Stimulated activated CD4-positive, alpha-beta T cell treated with anti-CD3 and anti-CD28 coated beads, Interleukin-4, amount 100 ng/mL, for 4 hours (primary cell): ENCODE results near the gene KIAA1217.
"Not testable (repeated sequence)": the region's sequence is repeated elsewhere in the genome, so short reads cannot be mapped to it uniquely, and the experiment has no call there.

Source experiments
- DNase-seq, 2 experiments: peaks; one replicate each; pipeline ENCODE4 v3.0.0-alpha.2; 2020

The KIAA1217 gene

DNA sequence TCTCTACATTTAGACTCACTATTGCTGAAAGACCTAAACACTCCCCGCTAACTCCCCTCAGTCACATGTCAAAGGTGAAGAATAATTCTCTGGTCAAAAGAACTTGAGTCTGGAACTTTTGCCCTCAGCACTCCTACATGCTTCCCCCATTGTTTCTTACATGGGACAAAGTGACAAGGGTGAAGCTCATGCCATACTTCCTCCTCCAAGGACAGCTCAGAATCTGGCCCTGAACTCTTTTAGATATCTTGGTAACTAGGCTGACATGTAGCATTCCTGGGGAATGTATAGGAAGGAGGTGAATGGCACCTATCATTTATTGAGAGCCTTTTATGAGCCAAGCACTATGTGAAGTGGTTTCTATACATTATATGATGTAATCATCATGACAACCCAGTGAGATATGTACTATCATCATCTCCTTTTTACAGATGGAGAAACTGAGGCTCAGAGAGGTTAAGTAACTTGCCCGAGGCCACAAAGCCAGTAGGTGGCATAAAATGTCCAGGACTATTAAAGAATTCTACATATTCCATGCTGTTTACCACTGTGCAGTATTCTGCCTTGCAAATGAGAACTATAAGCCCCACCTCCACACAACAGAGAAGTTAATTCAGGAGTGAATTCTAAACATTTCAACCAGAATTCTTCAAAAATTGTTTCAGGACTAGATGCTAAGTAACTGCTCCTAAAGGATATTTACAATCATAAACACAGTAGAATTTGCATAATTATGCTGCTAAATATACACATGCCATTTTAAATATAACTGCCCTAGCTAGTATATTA, 268.2 kb downstream of the KIAA1217 start:
- no peak for DNase-seq

DNA sequence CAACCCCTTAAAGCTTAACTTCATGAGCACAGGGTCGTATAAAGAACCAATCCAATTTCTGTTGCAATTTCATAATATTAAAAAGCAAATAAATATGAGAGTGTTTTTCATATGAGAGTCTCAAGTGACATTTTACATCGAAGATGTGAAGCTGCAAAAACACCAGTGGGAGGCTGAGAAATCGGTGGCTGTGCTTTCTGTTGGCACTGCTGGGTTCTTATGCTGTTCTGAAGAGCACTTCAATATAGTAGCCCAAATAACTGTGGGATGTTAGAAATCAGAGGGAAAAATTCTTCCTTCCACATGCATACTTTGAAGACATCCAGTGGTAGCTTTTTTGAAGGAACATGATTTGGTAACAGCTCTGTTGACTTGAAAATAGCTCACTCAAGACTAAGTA, 269.0 kb downstream of the KIAA1217 start:
- DNase-seq: no peak

DNA sequence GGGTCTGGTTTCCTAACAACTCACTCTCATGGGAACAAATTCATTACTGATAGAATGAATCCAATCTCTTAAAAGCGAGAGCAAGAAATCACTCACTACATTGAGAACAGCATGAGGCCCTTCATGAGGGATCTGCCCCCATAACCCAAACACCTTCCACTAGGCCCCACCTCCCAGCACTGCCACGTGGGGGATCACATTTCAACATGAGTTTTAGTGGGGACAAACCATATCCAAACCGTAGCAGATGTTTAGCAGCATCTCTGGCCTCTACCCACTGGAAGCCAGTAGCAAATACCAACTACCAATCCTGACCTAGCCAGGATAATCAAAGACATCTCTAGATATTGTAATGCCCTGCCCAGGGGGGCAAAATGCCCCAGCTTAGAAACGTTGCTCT, 270.9 kb downstream of the KIAA1217 start:
- DNase-seq: no peak

DNA sequence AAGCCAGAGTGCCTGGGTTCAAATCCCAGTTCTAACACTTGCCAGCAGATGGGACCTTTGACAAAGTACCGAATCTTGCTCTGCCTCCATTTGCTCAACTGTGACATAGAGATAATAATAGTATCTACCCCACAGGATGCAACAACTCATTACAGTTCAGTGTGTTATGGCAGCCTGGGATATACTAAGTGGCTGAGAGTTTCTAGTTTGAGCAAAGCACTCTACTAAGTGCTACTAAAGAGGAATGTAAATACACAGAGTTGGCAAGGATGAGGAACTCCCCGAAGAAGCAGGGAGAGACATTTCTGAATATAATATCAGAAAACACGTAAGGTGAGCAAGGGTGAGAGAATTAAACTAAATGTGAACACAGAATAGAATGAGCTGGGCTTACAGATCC, 271.5 kb downstream of the KIAA1217 start:
- DNase-seq: no peak

DNA sequence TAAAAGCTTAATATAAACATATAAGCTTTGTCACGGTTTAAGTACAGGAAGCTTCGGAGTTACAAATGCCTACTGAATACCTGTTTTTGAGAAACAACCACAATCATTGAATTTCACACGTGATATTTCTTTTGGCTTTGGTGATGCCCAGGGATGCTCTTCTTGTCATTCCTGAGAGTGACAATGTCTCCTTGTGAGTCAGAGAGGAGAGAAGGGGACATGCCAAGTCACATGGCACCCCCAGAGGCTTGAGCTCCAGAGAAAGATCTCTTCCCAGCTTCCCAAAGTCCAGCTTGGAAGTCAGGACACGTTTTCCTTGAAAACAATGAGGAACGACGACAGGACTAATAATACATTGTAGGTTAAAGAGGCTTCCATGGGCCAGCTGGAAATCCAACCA, 272.3 kb downstream of the KIAA1217 start:
- DNase-seq: no peak

DNA sequence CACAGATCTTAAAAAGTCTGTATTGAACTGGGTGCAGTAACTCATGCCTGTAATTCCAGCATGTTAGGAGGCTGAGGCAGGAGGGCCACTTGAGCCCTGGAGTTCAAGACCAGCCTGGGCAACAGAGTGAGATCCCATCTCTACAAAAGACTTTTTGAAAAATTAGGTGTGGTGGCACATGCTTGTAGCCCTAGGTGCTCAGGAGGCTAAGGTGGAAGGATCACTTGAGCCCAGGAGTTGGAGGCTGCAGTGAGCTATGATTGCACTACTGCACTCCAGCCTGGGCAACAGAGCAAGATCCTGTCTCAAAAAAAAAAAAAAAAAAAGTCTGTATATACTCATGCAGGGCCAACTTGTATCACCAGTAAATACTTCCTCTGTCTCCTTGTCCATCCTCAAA, 273.8 kb downstream of the KIAA1217 start:
- not testable (repeated sequence) for DNase-seq

DNA sequence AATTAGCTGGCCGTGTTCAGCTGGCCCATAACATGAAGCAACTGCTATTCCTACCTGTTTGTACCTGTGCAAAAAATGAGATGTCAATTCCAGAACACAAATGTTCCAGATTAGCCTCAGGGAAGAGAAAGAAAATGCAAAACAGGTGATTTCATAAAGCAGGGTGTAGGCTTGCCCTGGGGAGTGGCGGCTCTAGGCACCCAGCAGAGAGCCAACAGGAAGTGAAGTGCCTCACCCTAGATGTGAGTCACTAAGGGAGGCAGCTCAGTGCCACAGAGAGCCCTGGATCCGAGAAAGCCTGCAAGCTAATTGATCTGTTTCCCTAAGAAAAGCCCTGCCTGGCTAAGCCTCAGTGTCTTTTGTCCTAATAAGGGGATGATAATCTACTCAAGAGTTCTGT, 274.8 kb downstream of the KIAA1217 start:
- DNase-seq: no peak

DNA sequence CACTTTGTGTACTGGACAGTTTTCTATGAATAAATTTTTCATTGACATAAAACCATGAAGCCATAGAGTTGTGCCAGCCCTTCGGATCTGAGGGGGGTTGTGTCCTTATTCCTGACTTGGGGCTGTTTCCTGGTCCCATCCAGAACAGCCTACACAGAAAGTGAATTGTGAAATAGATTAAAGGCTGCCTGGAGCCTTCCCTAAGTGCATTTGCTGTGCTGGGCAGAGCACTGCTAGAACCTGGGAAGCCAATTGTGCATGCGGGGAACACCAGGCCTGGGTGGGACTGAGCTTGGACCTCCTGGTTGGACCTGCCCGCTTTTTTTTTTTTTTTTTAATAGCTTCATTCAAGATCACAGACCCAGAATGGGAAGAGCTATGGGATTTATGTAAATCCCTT, 275.8 kb downstream of the KIAA1217 start:
- DNase-seq: no peak

DNA sequence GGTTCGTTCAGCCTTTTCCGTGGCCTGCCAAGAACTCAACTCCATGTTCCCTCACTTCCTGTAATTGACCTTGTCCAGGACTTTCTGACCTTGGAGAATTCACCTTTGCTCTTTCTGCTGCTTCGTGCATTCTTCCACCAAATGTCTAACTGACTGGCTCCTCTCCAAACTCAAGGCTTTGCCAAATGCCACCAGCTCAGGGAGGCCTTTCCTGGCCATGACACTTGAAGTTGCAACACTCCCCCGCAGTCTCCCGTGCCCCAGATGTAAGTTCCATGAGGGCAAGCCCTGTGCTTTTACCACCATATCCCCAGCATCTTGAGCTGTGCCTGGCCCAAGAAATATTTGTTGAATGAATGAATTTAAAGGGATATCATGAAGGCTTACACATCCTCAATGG, 276.4 kb downstream of the KIAA1217 start:
- DNase-seq: no peak

DNA sequence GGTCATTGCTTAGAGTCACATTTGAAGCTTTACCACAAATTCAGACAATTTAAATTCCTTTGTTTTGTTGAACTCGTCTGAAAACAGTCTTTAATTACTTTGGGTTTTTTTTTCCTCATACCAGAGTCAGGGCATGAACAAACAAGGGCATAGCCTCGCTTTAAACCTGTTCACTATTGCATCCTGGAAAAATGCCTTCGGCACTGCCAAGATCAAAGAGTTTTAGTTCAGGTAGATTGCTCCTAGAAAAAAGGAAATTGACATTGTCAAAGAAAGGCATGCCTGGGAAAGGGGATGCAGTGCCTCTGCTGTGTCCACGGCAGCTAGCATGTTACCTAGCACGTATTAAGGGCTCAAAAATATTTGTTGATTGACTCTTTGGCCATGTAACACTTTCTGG, 279.7 kb downstream of the KIAA1217 start:
- DNase-seq: no peak

DNA sequence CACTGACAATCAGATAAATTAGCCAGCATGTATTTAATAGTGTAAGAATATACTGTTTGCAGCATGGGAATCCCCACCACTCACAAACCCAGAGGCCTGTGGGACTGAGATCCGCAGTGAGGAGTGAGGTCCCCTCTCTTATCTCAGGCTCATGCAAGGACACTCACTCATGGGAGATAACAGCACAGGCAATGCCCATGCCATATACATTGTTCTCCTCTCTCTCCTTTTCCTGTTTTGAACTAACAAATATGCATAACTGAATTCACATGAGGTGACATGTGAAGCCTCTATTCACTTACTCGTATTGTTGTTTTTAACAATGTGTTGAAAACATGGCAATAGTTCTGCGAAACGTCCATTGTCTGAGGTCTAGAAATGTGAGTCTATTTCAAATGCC, 284.2 kb downstream of the KIAA1217 start:
- DNase-seq: no peak

DNA sequence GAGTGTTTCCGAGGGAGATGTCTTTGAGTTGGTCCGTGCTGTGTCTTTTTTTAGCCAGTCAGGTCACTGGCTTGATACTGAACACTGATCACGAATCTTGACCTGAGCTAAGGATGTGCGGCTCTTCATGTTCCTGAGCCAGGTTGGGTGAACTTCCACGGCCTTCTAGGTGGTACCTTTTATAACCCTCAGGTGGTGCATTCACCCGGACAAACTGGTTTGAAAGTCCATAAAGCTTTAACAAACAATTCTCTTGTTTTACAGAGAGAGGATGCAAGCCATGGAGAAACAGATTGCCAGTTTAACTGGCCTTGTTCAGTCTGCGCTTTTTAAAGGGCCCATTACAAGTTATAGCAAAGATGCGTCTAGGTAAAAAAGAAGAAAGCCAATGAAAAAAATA, 285.3 kb downstream of the KIAA1217 start:
- DNase-seq: no peak

DNA sequence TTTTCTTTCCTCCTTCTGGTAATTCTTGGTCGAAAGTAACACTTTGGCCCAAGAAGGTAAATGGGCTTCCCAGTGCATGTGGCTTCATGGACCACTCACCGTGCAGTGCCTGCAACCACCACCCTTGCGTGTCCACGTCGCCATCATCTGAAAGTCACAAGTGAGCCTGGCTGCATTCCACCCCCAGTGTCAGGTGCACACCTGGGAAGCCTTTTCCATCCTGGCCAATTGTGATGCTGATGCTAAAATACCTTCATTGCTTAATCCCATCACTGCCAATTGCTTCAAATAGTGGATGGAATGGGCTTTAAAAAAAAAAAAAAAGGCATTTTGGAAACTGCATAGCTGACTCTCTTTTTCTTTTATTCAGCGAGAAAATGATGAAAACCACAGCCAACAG, 285.8 kb downstream of the KIAA1217 start:
- DNase-seq: no peak

DNA sequence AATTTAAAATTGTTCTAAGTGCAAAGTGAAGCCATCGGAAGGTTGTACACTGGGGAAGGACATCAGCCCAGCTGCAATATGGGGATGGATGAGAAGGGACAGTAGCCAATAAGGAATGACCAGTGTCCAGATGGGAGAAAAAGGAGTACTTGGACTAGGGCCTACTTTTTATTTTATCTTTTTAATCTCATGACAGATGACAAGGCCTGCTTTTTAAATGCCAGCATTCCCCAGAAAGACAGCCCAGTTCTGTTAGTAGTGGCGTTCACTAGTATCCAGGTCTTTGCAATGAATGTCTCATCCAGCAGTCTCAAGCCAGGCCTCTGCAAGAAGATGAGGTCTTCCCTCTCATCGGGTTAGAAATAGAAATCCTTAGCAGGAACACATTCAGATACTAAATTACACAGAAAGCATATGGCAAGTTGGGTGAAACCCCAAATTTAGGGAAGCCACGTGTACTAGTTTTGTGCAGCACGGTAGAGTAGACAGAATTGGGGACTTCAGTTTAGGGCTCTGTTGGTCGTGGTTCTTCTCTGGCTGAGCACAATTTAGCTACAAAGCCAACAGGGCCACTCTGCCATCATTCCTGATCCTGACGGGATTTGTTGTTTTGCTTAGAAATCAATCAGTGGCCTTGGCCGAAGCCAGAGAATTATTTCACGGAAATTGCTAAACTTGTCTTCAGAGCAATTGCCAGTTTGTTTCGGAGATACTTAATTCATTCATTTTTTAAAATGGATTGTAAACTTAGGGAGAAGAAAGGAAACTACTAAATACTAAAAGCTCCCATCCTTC, 286.9 kb downstream of the KIAA1217 start:
- DNase-seq: no peak

DNA sequence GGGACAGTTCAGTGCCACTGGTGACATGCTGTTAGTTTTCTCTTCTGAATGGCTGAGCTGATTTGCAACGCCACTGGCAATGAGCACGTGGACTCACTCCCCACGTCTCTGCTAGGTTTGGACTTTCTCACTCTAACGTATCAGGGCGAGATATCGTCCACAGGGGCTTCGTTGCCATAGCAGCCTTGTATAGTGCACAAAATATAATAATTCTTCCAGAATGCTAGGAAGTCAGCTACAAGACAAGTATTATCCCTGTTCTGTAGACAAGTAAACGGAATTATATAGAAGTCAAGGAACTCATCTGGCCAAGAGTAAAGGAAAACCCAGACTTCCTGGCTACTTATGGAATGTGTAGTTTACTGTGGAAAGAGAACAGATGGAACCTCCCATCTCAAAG, 288.0 kb downstream of the KIAA1217 start:
- DNase-seq: no peak

DNA sequence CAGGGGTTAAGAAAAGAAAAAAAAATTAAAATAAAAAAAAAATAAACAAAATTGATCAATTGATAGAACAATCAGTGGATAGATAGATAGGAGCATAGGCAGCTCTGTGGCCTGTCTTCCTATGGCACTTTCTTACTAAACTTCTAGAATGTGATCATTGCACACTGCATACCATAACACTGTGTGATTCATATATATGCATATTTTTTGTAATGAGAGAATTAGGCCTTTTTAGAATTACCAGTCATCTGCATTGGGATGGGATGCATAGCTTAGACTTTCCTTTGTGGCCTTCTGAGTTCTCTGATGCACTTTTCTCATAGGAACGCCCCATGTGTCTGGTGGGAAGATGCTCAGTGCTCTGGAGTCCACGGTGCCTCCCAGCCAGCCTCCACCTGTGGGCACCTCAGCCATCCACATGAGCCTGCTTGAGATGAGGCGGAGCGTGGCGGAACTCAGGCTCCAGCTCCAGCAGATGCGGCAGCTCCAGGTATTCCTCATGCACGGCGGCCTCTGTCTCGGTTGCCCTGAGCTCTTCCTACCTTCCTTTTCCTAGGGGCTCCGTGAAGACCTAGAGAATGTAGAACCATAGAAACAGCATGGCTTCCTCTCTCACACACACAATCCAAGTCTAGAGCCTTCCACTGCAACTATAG, 292.2 kb downstream of the KIAA1217 start:
- no peak for DNase-seq

DNA sequence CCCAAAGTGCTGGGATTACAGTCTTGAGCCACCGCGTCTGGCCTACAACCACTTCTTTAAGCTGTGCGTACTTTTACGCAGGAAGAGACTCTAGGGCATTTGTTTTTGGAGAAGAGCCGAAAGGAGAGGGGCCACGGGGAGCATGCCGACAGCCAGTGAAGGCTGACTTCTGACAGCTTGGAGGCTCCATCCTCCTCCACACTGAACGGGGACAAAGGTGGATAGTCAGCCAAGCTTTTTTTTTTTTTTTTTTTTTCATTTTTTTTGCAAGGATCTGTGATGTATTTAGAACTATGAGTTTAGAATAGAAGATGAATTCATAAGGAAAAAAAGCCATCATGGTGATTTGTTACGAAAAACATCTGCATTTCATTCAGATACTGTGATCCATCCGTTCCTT, 293.1 kb downstream of the KIAA1217 start:
- no peak for DNase-seq

DNA sequence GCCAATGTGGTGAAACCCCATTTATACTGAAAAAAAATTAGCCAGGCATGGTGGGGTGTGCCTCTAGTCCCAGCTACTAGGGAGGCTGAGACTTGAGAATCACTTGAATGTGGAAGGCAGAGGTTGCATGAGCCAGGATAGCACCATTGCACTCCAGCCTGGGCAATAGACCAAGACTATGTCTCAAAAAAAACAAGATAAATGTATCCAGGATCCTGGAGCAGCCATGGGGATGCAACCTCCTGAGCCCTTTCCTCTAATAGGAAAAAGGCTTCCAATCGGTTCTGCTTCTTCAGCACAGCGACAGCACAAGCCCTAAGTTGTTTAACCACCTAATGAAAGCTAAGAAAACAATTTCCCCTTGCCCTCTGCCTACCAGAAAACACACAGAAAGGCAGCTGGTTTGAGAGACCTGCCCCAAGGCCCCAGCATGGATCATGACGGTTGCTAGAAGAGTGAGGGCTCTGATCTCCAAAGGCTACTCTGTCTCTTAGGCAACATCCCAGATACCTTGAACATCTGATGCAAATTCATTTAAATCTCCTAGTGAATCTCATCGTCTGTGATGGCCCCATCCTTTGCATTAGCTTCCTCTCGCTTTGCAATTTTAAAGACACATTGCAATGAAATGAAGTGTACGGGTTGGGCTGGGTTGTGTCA, 294.0 kb downstream of the KIAA1217 start:
- DNase-seq: no peak

DNA sequence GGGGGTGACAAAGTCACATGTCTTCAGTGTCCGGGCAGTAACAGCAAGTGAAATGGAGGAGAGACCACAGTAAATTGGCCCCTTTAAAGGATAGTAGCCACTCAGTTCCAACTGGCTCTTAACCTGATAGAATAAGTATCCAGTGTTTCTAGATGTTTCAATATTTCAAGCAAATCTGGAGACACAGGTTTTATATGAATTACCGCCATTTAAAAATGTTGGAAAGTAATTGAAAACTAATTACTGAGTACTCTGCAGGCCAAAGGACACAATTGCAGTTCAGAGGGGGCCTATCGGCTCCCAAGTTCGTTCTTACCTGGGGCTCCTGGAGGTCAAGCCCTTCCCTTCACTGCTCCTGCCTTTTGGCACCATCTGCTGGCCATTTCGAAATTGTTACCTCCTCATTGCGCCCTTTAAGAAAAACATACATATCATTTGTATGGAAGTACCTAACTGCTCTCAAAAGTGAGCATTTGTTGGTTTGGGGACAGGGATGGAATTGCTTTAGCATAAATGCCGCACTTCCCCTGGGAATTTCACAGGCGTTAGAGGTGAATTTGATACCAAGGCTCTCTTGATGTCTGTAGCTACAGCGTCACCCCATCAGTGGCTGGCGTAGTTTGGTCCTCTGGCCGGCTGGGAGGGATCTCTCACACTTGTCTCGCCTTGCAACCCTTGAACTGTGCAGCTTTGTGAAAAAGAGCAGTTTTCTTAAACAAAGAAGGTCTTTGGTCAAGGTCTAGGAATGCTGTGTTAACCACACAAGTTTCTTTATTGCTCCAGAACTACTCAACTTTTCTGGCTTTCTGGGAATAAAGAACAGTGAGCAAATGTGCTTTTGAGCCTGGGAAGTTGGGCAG, 294.8 kb downstream of the KIAA1217 start:
- peak in 1 of 2 experiments; percentile 7 for DNase-seq

DNA sequence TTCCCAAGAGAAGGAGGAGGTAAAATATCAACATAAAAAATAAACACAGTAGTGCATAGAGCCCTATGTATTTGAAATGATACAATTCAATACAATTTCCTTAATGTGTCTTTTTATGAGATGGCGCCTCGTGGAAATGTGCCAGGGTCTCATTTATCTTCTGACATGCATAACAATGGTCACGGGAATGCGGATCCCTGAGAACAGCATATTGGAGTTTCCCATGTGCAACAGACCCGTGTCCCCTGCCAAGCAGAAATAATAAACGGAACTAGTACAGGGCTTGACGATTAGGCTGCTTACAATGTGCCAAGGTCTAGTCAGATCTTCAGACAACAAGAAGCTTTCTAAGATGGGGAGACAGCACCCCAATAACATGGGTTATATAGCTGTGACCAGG, 296.8 kb downstream of the KIAA1217 start:
- no peak for DNase-seq

DNA sequence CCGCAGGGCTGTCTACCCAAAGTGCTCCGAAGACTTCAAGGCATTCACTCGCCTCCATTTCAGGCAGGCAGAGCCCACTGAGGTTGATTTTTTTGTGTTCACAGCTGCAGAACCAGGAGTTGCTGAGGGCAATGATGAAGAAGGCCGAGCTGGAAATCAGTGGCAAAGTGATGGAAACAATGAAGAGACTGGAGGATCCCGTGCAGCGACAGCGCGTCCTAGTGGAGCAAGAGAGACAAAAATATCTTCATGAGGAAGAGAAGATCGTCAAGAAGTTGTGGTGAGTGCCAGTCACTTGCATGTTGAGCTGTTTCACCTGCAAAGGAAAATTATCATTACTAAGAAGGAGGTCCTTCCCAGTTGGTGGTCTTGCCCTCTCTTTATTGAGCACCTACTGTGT, 304.2 kb downstream of the KIAA1217 start:
- no peak for DNase-seq

DNA sequence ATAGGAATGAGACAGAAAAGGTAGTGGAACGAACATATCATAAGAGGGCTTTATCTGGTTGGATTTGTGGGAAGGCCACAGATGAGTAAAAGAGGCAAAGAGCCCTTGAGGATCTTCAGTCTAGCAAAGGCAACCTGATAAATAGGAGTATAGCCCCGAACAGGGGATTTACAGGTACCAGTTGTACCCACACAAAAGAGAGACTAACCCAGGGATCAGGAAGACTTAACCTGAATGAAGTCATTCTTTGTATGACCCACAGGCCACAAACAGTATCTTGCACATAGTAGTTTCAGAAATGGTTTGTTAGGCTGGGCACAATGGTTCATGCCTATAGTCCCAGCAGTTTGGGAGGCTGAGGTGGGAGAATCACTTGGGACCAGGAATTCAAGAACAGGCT, 306.5 kb downstream of the KIAA1217 start:
- DNase-seq: no peak
